Vein endothelial cell (primary cell): ENCODE measurements around the gene DAZ2. TPM values are rescaled to one million over a fixed set of nuclear protein-coding genes. Genes with fewer than 3 reads are reported as not detected.

Experiments
- total RNA-seq: library from RNA; depleted of rRNA; stranded (reverse); fragments of >200 nt; gene quantifications from 2 replicates; pipeline ENCODE4 v1.2.3, GENCODE V29; 2012

The DAZ2 gene
- total RNA-seq: not detected in 2 replicates

GRCh38 chrY:23219233-23219632 lies at the start of gene DAZ2:
TSS of gene DAZ2 (plus strand) at chrY:23219533. CDS start at chrY:23219741, 208 bp downstream.

GRCh38 chrY:23198908-23199307 lies 20.4 kb upstream of the DAZ2 start, which contains the start of gene DAZ1:
TSS of gene DAZ1 (minus strand) at chrY:23199008. CDS start at chrY:23198800, 208 bp downstream.

Other genes starting within 250 kb of the DAZ2 start
- gene BPY2, start 235.3 kb upstream of the DAZ2 start, total RNA-seq: not detected in 2 replicates
- not detected in 2 replicates for gene DAZ1, start 20.5 kb upstream of the DAZ2 start, total RNA-seq